Measurements from ENCODE around the gene KRT26. TPM values are rescaled to one million over a fixed set of nuclear protein-coding genes. Genes with fewer than 3 reads are reported as not detected.

KRT26 gene
- total RNA-seq, 2 experiments from 2014 or later = not detected

GRCh38 chr17:40793832-40794231 is 21.8 kb upstream of the KRT26 start:
- no peak overlapping the region for H3K4me3 ChIP-seq (ENCODE audit: low read length)
- ChIA-PET POLR2A (no interaction called here), CTCF (no interaction called here)
- H3K27ac Mint-ChIP-seq = no peak overlapping the region
- H3K27me3 ChIP-seq (ENCODE audit: control insufficient read depth in 1 of 2, insufficient read depth in 2 of 2, low read length in 2 of 2) = peaks cover 12 to 32% of the 10 kb centered on the region in 2 experiments
- peaks cover 0 to 4% of the 10 kb centered on the region in 2 experiments for H3K9me3 ChIP-seq (ENCODE audit: control insufficient read depth in 1 of 2, insufficient read depth in 1 of 2, low read length in 2 of 2)
- H3K4me3 Mint-ChIP-seq = no peak overlapping the region
- no peak for TF ChIP-seq CTCF (IDR thresholded peaks at IDR 0.05)
- no peaks in the 10 kb centered on the region for H3K4me1 Mint-ChIP-seq (ENCODE audit: low read depth)
- no peaks in the 10 kb centered on the region for H3K36me3 ChIP-seq (ENCODE audit: insufficient read depth, low read length)
- intact Hi-C loops (cut with DNase I, micrococcal nuclease) = no loop called here
- H3K27ac ChIP-seq (ENCODE audit: low read depth in 1 of 2, low read length in 2 of 2) = no peak overlapping the region
- no peaks in the 10 kb centered on the region for H3K4me1 ChIP-seq (ENCODE audit: insufficient read depth, low read length)
- H3K27me3 Mint-ChIP-seq = peaks cover 43% of the 10 kb centered on the region
- DNase-seq (no peak), ATAC-seq (ENCODE audit: poor library complexity) (no peak)
- no peaks in the 10 kb centered on the region for H3K36me3 Mint-ChIP-seq (ENCODE audit: low read depth)
- H3K9me3 Mint-ChIP-seq = no peaks in the 10 kb centered on the region

- Histone ChIP-seq H3K27ac (ENCODE audit: low read depth in 1 of 2, low read length in 2 of 2) (no peak overlapping the region), H3K4me1 (ENCODE audit: insufficient read depth, low read length) (no peaks in the 10 kb centered on the region), H3K9me3 (ENCODE audit: control insufficient read depth in 1 of 2, insufficient read depth in 1 of 2, low read length in 2 of 2) (peaks cover 0 to 2% of the 10 kb centered on the region in 2 experiments), H3K4me3 (ENCODE audit: low read length) (no peak overlapping the region), H3K36me3 (ENCODE audit: insufficient read depth, low read length) (no peaks in the 10 kb centered on the region), H3K27me3 (ENCODE audit: control insufficient read depth in 1 of 2, insufficient read depth in 2 of 2, low read length in 2 of 2) (peaks cover 9 to 17% of the 10 kb centered on the region in 2 experiments)
- intact Hi-C loops (cut with DNase I, micrococcal nuclease) = loop anchor here in 1 of 2 experiments (2.0 kb wide), 1 partner anchor 171 kb away; no protein-coding TSS in a partner anchor
- no peak for TF ChIP-seq CTCF (IDR thresholded peaks at IDR 0.05)
- CTCF ChIA-PET = no interaction called here
- Mint-ChIP-seq H3K27me3 (peaks cover 39% of the 10 kb centered on the region), H3K36me3 (ENCODE audit: low read depth) (no peaks in the 10 kb centered on the region), H3K4me1 (ENCODE audit: low read depth) (no peaks in the 10 kb centered on the region), H3K9me3 (no peaks in the 10 kb centered on the region), H3K27ac (no peak overlapping the region), H3K4me3 (no peak overlapping the region)
- POLR2A ChIA-PET = no interaction called here
- peak in 1 of 14 experiments; percentile 17 for DNase-seq
- ATAC-seq (ENCODE audit: poor library complexity) = no peak
Measured at GRCh38 chr17:40791787-40792436, 19.9 kb upstream of the KRT26 start.

- Histone ChIP-seq H3K4me3 (ENCODE audit: low read length) (no peak overlapping the region), H3K36me3 (ENCODE audit: insufficient read depth, low read length) (no peaks in the 10 kb centered on the region), H3K27ac (ENCODE audit: low read depth in 1 of 2, low read length in 2 of 2) (no peak overlapping the region), H3K4me1 (ENCODE audit: insufficient read depth, low read length) (no peaks in the 10 kb centered on the region), H3K27me3 (ENCODE audit: control insufficient read depth in 1 of 2, insufficient read depth in 2 of 2, low read length in 2 of 2) (peaks cover 1 to 10% of the 10 kb centered on the region in 2 experiments), H3K9me3 (ENCODE audit: control insufficient read depth in 1 of 2, insufficient read depth in 1 of 2, low read length in 2 of 2) (no peaks in the 10 kb centered on the region)
- Mint-ChIP-seq H3K36me3 (ENCODE audit: low read depth) (no peaks in the 10 kb centered on the region), H3K9me3 (no peaks in the 10 kb centered on the region), H3K27ac (no peak overlapping the region), H3K4me3 (no peak overlapping the region), H3K27me3 (peaks cover 32% of the 10 kb centered on the region), H3K4me1 (ENCODE audit: low read depth) (no peaks in the 10 kb centered on the region)
- DNase-seq = no peak
- intact Hi-C loops (cut with DNase I, micrococcal nuclease) = loop anchor here in 1 of 2 experiments (2.0 kb wide), 1 partner anchor 170 kb away; no protein-coding TSS in a partner anchor
- ChIA-PET CTCF (interaction anchor here (0.7 kb wide), 1 partner anchor 72 kb away, joined by 3 read pairs; no protein-coding TSS in a partner anchor), POLR2A (no interaction called here)
- ATAC-seq (ENCODE audit: poor library complexity) = no peak
- no peak for TF ChIP-seq CTCF (IDR thresholded peaks at IDR 0.05)
Measured at GRCh38 chr17:40791111-40791510, 19.1 kb upstream of the KRT26 start.

Measured in CD4-positive, alpha-beta T cell (primary cell).